ENCODE measurements around the gene IRF2BP1. TPM values are rescaled to one million over a fixed set of nuclear protein-coding genes. Genes with fewer than 3 reads are reported as not detected.
"Not testable (repeated sequence)": the region's sequence is repeated elsewhere in the genome, so short reads cannot be mapped to it uniquely, and the experiment has no call there.

Gene IRF2BP1
- total and polyA plus RNA-seq, 12 donors: 8.0 to 23.0 (median 19.5) TPM

- ATAC-seq: no peak
- DNase-seq: no peak
- no peaks in the 10 kb centered on the region for H3K36me3 ChIP-seq
- peaks cover 0 to 16% (median 0%) of the 10 kb centered on the region in 7 donors for H3K27me3 ChIP-seq
- H3K4me1 ChIP-seq: peaks cover 5 to 12% (median 10%) of the 10 kb centered on the region in 9 donors
- no peak for TF ChIP-seq CTCF (IDR thresholded peaks at IDR 0.05)
- no peaks in the 10 kb centered on the region for H3K9me3 ChIP-seq
- H3K27ac ChIP-seq: no peak overlapping the region
- H3K4me3 ChIP-seq: no peak overlapping the region
- WGBS, 2 donors: 92 to 94% methylated on average over 32 to 34 of the region's 34 CpGs
- intact Hi-C loops (cut with DNase I): no loop called here
These were observed 13.6 kb downstream of the IRF2BP1 start for GRCh38 chr19:45872095-45872919.

GRCh38 chr19:45870798-45871197 lies 15.1 kb downstream of the IRF2BP1 start:
- Histone ChIP-seq H3K27me3 (peaks cover 0 to 9% (median 3%) of the 10 kb centered on the region in 7 donors), H3K27ac (no peak overlapping the region), H3K36me3 (no peaks in the 10 kb centered on the region), H3K4me3 (no peak overlapping the region), H3K4me1 (no peaks in the 10 kb centered on the region), H3K9me3 (no peaks in the 10 kb centered on the region)
- DNase-seq: no peak
- intact Hi-C loops (cut with DNase I): no loop called here
- 80 to 83% methylated on average over 5 of the region's 5 CpGs for WGBS, 2 donors
- no peak for TF ChIP-seq CTCF (IDR thresholded peaks at IDR 0.05)
- ATAC-seq: no peak

DNA sequence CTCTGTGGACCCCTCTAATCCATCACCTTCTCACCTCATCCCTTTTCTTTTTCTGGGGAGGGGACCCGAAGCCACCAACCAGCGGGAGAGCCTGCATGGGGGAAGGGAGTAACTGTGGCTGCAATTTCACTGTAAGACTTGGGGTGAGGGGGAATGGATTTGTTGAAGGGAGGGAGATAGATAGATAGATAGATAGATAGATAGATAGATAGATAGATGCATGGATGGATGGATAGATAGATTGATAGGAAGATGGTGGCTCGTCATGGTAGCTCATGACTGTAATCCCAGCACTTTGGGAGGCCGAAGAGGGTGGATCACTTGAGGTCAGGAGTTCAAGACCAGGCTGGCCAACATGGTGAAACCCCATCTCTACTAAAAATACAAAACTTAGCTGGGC lies 18.7 kb downstream of the IRF2BP1 start:
- H3K4me3 ChIP-seq; H3K27ac ChIP-seq; ATAC-seq; DNase-seq; H3K36me3 ChIP-seq; H3K9me3 ChIP-seq; intact Hi-C loops (cut with DNase I): not testable (repeated sequence)
- Histone ChIP-seq H3K27me3 (peaks cover 0 to 31% (median 23%) of the 10 kb centered on the region in 7 donors), H3K4me1 (peaks cover 0 to 16% (median 14%) of the 10 kb centered on the region in 9 donors)
- WGBS, 2 donors: 56 to 78% methylated on average over 4 of the region's 4 CpGs

GRCh38 chr19:45866400-45867176 lies 19.4 kb downstream of the IRF2BP1 start:
- H3K27me3 ChIP-seq: peaks cover 0 to 31% (median 23%) of the 10 kb centered on the region in 7 donors
- ATAC-seq (no peak), DNase-seq (no peak)
- H3K4me1 ChIP-seq: peaks cover 0 to 23% (median 20%) of the 10 kb centered on the region in 9 donors
- intact Hi-C loops (cut with DNase I): no loop called here
- no peaks in the 10 kb centered on the region for H3K9me3 ChIP-seq
- peaks cover 0 to 3% (median 0%) of the 10 kb centered on the region in 9 donors for H3K36me3 ChIP-seq
- no peak overlapping the region for H3K27ac ChIP-seq
- TF ChIP-seq CTCF (IDR thresholded peaks at IDR 0.05): no peak
- WGBS, 2 donors: 52 to 55% methylated on average over 11 of the region's 11 CpGs
- no peak overlapping the region for H3K4me3 ChIP-seq

All from heart right ventricle (tissue), 16 donors.